Right lobe of liver (tissue), 6 donors: ENCODE measurements around the gene NAT10. TPM values are rescaled to one million over a fixed set of nuclear protein-coding genes. Genes with fewer than 3 reads are reported as not detected.
A peak's percentile ranks its signal among the peaks of the same experiment; 100 is the strongest.

ENCODE experiments used
- ATAC-seq, 4 donors: fragments of 200-7000 bp; cut with Tn5 transposase; one replicate each; pipeline ENCODE4 v1.9.1; 2020; ENCODE audit warnings: mild to moderate bottlenecking in 4 of 4, moderate library complexity in 4 of 4
- DNase-seq, 3 donors: peaks; one replicate each; pipeline ENCODE4 v3.0.0-alpha.2; 2020
- H3K27ac ChIP-seq, 3 donors: fragments of 200-600 bp; one replicate each; pipeline ENCODE4 v1.8.0; 2022
- H3K27me3 ChIP-seq, 2 donors: fragments of 200-600 bp; one replicate each; pipeline ENCODE4 v1.8.0; 2022
- H3K36me3 ChIP-seq, 4 donors: fragments of 200-600 bp; sonication (generic) in 1 of 4; one replicate each; pipeline versions ENCODE4 v1.5.1 to v1.8.0; 2017 to 2022; ENCODE audit warnings: control low read depth in 1 of 4
- H3K4me1 ChIP-seq, 4 donors: fragments of 200-600 bp; sonication (generic) in 1 of 4; one replicate each; pipeline versions ENCODE4 v1.5.1 to v1.8.0; 2017 to 2022; ENCODE audit warnings: control low read depth in 1 of 4
- H3K4me3 ChIP-seq, 3 donors: fragments of 200-600 bp; one replicate each; pipeline ENCODE4 v1.8.0; 2022
- H3K9me3 ChIP-seq, 4 donors: fragments of 200-600 bp; sonication (generic) in 1 of 4; one replicate each; pipeline versions ENCODE4 v1.5.1 to v1.8.0; 2017 to 2022; ENCODE audit warnings: control low read depth in 1 of 4
- CTCF ChIP-seq, 4 donors: fragments of 200-600 bp in 3 of 4; fragments of 450-650 bp in 1 of 4; IDR thresholded peaks; one replicate each; pipeline versions ENCODE4 v1.5.1 to v1.8.0; 2016 to 2022; ENCODE audit warnings: antibody characterized with exemption in 4 of 4, mild to moderate bottlenecking in 2 of 4
- POLR2A ChIP-seq: fragments of 450-650 bp; IDR thresholded peaks from one replicate; pipeline ENCODE4 v1.6.1; 2017; ENCODE audit warnings: antibody characterized with exemption, mild to moderate bottlenecking
- WGBS: methylation state at CpG from one replicate; pipeline ENCODE4 v1.1.6; 2018; ENCODE audit warnings: low coverage, low lambda C conversion rate; ENCODE audit not compliant: insufficient coverage; ENCODE audit errors: missing lambda C conversion rate; 5-methylcytosine and 5-hydroxymethylcytosine counted together
- intact Hi-C, 2 donors: fragments of 100-400 bp; cut with DNase I; formaldehyde crosslinking; loops; one replicate each; pipeline versions ENCODE4 v1.11.2 to v1.14.1; 2022
- total RNA-seq, 6 experiments: library from RNA; depleted of rRNA in 2 of 6; stranded (reverse); fragments of >200 nt in 2 of 6; fragmentation: NEBNext Ultra II Directional in 3 of 6; extraction: Animal tissue kit (Norgen Biotek cat#: 25700) in 3 of 6; gene quantifications; one replicate each; pipeline versions ENCODE4 v1.1.0 to v1.2.4, GENCODE V29; 2016 to 2023
- donor health status: DM: no; HTN: yes; CAD: no.
- donor health status: DM: no; HTN: no; CAD: no.
- donor health status: DM: no; HTN: no; CAD: no.
- donor health status: DM: no; HTN: yes; CAD: no.
- donor health status: DM: no; HTN: yes; CAD: no.

Gene NAT10
- total RNA-seq, 6 experiments from 2014 or later: 11.9 to 22.9 (median 19.1) TPM

- DNase-seq (no peak), ATAC-seq (peak in 3 of 4 donors; percentile 33 to 52 (median 37))
- 74% methylated on average over 3 of the region's 13 CpGs for WGBS
Observed at GRCh38 chr11:34149786-34150185, 44.4 kb downstream of the NAT10 start.

GRCh38 chr11:34150494-34151151 is 45.2 kb downstream of the NAT10 start:
- intact Hi-C loops: no loop called here
- WGBS: 67% methylated on average over 3 of the region's 6 CpGs
- H3K36me3 ChIP-seq: peaks cover 0 to 42% (median 9%) of the 10 kb centered on the region in 4 donors
- H3K27ac ChIP-seq: no peak overlapping the region
- no peaks in the 10 kb centered on the region for H3K9me3 ChIP-seq
- H3K4me1 ChIP-seq: no peaks in the 10 kb centered on the region
- no peak for DNase-seq
- H3K27me3 ChIP-seq: no peaks in the 10 kb centered on the region
- H3K4me3 ChIP-seq: no peak overlapping the region
- TF ChIP-seq CTCF (IDR thresholded peaks at IDR 0.05) (no peak), POLR2A (no peak)
- ATAC-seq: no peak

More at GRCh38 chr11:34149786-34150185, 44.4 kb downstream of the NAT10 start:
- Histone ChIP-seq H3K4me3 (no peak overlapping the region), H3K36me3 (peaks cover 0 to 50% (median 12%) of the 10 kb centered on the region in 4 donors), H3K9me3 (no peaks in the 10 kb centered on the region), H3K27ac (no peak overlapping the region), H3K4me1 (no peaks in the 10 kb centered on the region), H3K27me3 (no peaks in the 10 kb centered on the region)
- TF ChIP-seq POLR2A: no peak
- TF ChIP-seq CTCF (IDR thresholded peaks at IDR 0.05): peak in 2 of 4 donors; percentile 11 to 27
- intact Hi-C loops: no loop called here

GRCh38 chr11:34151166-34151565 is 45.7 kb downstream of the NAT10 start:
- H3K4me1 ChIP-seq: no peaks in the 10 kb centered on the region
- no peaks in the 10 kb centered on the region for H3K9me3 ChIP-seq
- H3K27me3 ChIP-seq: no peaks in the 10 kb centered on the region
- no peak for TF ChIP-seq POLR2A
- TF ChIP-seq CTCF (IDR thresholded peaks at IDR 0.05): no peak
- H3K36me3 ChIP-seq: peaks cover 0 to 38% (median 9%) of the 10 kb centered on the region in 4 donors
- intact Hi-C loops: no loop called here
- DNase-seq (no peak), ATAC-seq (no peak)
- 100% methylated on average over 2 of the region's 5 CpGs for WGBS
- no peak overlapping the region for H3K27ac ChIP-seq
- no peak overlapping the region for H3K4me3 ChIP-seq

- no peaks in the 10 kb centered on the region for H3K27me3 ChIP-seq
- intact Hi-C loops: no loop called here
- peaks cover 0 to 28% (median 8%) of the 10 kb centered on the region in 4 donors for H3K36me3 ChIP-seq
- TF ChIP-seq POLR2A (no peak), CTCF (IDR thresholded peaks at IDR 0.05) (no peak)
- ATAC-seq (no peak), DNase-seq (no peak)
- H3K4me1 ChIP-seq: peaks cover 0 to 2% (median under 1%) of the 10 kb centered on the region in 4 donors
- H3K4me3 ChIP-seq: no peak overlapping the region
- no peaks in the 10 kb centered on the region for H3K9me3 ChIP-seq
- WGBS: 84% methylated on average over 3 of the region's 18 CpGs
- no peak overlapping the region for H3K27ac ChIP-seq
Observed at GRCh38 chr11:34151916-34152845, 46.8 kb downstream of the NAT10 start.
